H9 (cell line): ENCODE results near the gene CTU1. TPM values are rescaled to one million over a fixed set of nuclear protein-coding genes. Genes with fewer than 3 reads are reported as not detected.

Experiments used
- DNase-seq: peaks from one replicate; pipeline ENCODE4 v3.0.0-alpha.2; 2017
- H2AFZ ChIP-seq: one replicate; pipeline ENCODE4 v1.6.1; 2013; ENCODE audit warnings: mild to moderate bottlenecking, low read length, control low read depth, moderate library complexity
- H2AK5ac ChIP-seq: 2 replicates; pipeline ENCODE4 v1.6.1; 2013; ENCODE audit warnings: low read length, control low read depth, mixed read lengths; ENCODE audit not compliant: insufficient read length
- H2BK120ac ChIP-seq: one replicate; pipeline ENCODE4 v1.6.1; 2013; ENCODE audit warnings: low read depth, mild to moderate bottlenecking, low read length, control low read depth, inconsistent platforms; ENCODE audit not compliant: poor library complexity, severe bottlenecking
- H2BK12ac ChIP-seq: 2 replicates; pipeline ENCODE4 v1.6.1; 2013; ENCODE audit warnings: low read length, control low read depth, mixed read lengths, low read depth; ENCODE audit not compliant: insufficient read length
- H2BK15ac ChIP-seq: 2 replicates; pipeline ENCODE4 v1.6.1; 2013; ENCODE audit warnings: low read depth, low read length, control low read depth
- H2BK20ac ChIP-seq: one replicate; pipeline ENCODE4 v1.6.1; 2013; ENCODE audit warnings: low read depth, mild to moderate bottlenecking, low read length, control low read depth, inconsistent platforms; ENCODE audit not compliant: poor library complexity, severe bottlenecking
- H2BK5ac ChIP-seq: 2 replicates; pipeline ENCODE4 v1.6.1; 2013; ENCODE audit warnings: low read length, control low read depth, mixed read lengths; ENCODE audit not compliant: insufficient read length
- H3K14ac ChIP-seq: 2 replicates; pipeline ENCODE4 v1.6.1; 2013; ENCODE audit warnings: low read length, control low read depth; ENCODE audit not compliant: insufficient read depth
- H3K18ac ChIP-seq: 2 replicates; pipeline ENCODE4 v1.6.1; 2013; ENCODE audit warnings: low read depth, mild to moderate bottlenecking, mixed read lengths, low read length, control low read depth; ENCODE audit not compliant: insufficient read length
- H3K23ac ChIP-seq: 2 replicates; pipeline ENCODE4 v1.6.1; 2013; ENCODE audit warnings: low read length, control low read depth, mixed read lengths, low read depth; ENCODE audit not compliant: insufficient read length
- H3K23me2 ChIP-seq: 2 replicates; pipeline ENCODE4 v1.6.1; 2013; ENCODE audit warnings: low read depth, mild to moderate bottlenecking, mixed read lengths, low read length, control low read depth; ENCODE audit not compliant: insufficient read length, poor library complexity, severe bottlenecking
- H3K27ac ChIP-seq: 2 replicates; pipeline ENCODE4 v1.5.1; 2013; ENCODE audit warnings: low read length, control low read depth, mixed read lengths, low read depth; ENCODE audit not compliant: insufficient read length
- H3K27me3 ChIP-seq: 2 replicates; pipeline ENCODE4 v1.6.1; 2013; ENCODE audit warnings: low read length, control low read depth, inconsistent platforms; ENCODE audit not compliant: insufficient read depth
- H3K4ac ChIP-seq: 2 replicates; pipeline ENCODE4 v1.6.1; 2013; ENCODE audit warnings: low read depth, mild to moderate bottlenecking, control low read depth, inconsistent platforms, low read length, moderate library complexity
- H3K4me1 ChIP-seq: 2 replicates; pipeline ENCODE4 v1.6.1; 2013; ENCODE audit warnings: low read length, control low read depth, inconsistent platforms; ENCODE audit not compliant: insufficient read depth
- H3K4me2 ChIP-seq: 2 replicates; pipeline ENCODE4 v1.6.1; 2013; ENCODE audit warnings: low read length, control low read depth, mixed read lengths; ENCODE audit not compliant: insufficient read length, insufficient read depth
- H3K56ac ChIP-seq: 2 replicates; pipeline ENCODE4 v1.6.1; 2013; ENCODE audit warnings: low read depth, mild to moderate bottlenecking, mixed read lengths, low read length, control low read depth; ENCODE audit not compliant: insufficient read length
- H3K79me1 ChIP-seq: 2 replicates; pipeline ENCODE4 v1.6.1; 2013; ENCODE audit warnings: low read depth, mild to moderate bottlenecking, moderate library complexity, low read length, control low read depth, inconsistent platforms; ENCODE audit not compliant: insufficient read depth, poor library complexity, severe bottlenecking
- H3K79me2 ChIP-seq: 2 replicates; pipeline ENCODE4 v1.6.1; 2013; ENCODE audit warnings: low read length, control low read depth, inconsistent platforms; ENCODE audit not compliant: insufficient read depth
- H3K9ac ChIP-seq: 2 replicates; pipeline ENCODE4 v1.6.1; 2013; ENCODE audit warnings: low read length, control low read depth, mixed read lengths; ENCODE audit not compliant: insufficient read length; ENCODE audit errors: extremely low read depth
- H3K9me3 ChIP-seq: one replicate; pipeline ENCODE4 v1.6.1; 2013; ENCODE audit warnings: low read depth, low read length, inconsistent platforms; ENCODE audit not compliant: control insufficient read depth
- H3T11ph ChIP-seq: one replicate; pipeline ENCODE4 v1.6.1; 2013; ENCODE audit warnings: mild to moderate bottlenecking, low read length, control low read depth, inconsistent platforms
- H4K20me1 ChIP-seq: one replicate; pipeline ENCODE4 v1.6.1; 2013; ENCODE audit not compliant: control insufficient read depth, insufficient read length, insufficient read depth
- H4K5ac ChIP-seq: 2 replicates; pipeline ENCODE4 v1.6.1; 2013; ENCODE audit warnings: low read depth, mild to moderate bottlenecking, mixed read lengths, low read length, control low read depth; ENCODE audit not compliant: insufficient read length
- H4K8ac ChIP-seq: replicated peaks from 2 replicates; pipeline ENCODE4 v1.6.1; 2013; ENCODE audit warnings: low read length, control low read depth, mixed read lengths, low read depth; ENCODE audit not compliant: insufficient read length
- H4K91ac ChIP-seq: 2 replicates; pipeline ENCODE4 v1.6.1; 2013; ENCODE audit warnings: low read depth, mild to moderate bottlenecking, moderate library complexity, mixed read lengths, low read length, control low read depth; ENCODE audit not compliant: insufficient read length
- H3K27ac Mint-ChIP-seq, 3 experiments: 2 replicates in 2 of 3; 3 replicates in 1 of 3; pipeline ENCODE4 v1.8.0; 2020 to 2021; ENCODE audit warnings: mixed read lengths in 3 of 3, mild to moderate bottlenecking in 1 of 3, moderate library complexity in 1 of 3
- H3K27me3 Mint-ChIP-seq: 2 replicates; pipeline ENCODE4 v1.8.0; 2021; ENCODE audit warnings: low read depth, mild to moderate bottlenecking, moderate library complexity, mixed read lengths
- H3K36me3 Mint-ChIP-seq, 3 experiments: 2 replicates in 2 of 3; 3 replicates in 1 of 3; pipeline ENCODE4 v1.8.0; 2020 to 2021; ENCODE audit warnings: low read depth in 3 of 3, mixed read lengths in 3 of 3; ENCODE audit not compliant: insufficient read depth in 1 of 3
- H3K4me1 Mint-ChIP-seq, 2 experiments: 2 replicates each; pipeline ENCODE4 v1.8.0; 2020; ENCODE audit warnings: mixed read lengths in 2 of 2
- H3K4me3 Mint-ChIP-seq, 2 experiments: 2 replicates in 1 of 2; 3 replicates in 1 of 2; pipeline ENCODE4 v1.8.0; 2020 to 2021; ENCODE audit warnings: mild to moderate bottlenecking in 2 of 2, mixed read lengths in 2 of 2, moderate library complexity in 1 of 2
- H3K9me3 Mint-ChIP-seq, 2 experiments: 2 replicates in 1 of 2; 3 replicates in 1 of 2; pipeline ENCODE4 v1.8.0; 2020; ENCODE audit warnings: mild to moderate bottlenecking in 2 of 2, mixed read lengths in 2 of 2, moderate library complexity in 1 of 2
- CTCF ChIP-seq: fragments of 200-600 bp; sonication (generic); conservative IDR thresholded peaks from 3 replicates; pipeline ENCODE4 v1.8.0; 2021; ENCODE audit warnings: antibody characterized with exemption, mild to moderate bottlenecking
- WGBS: extraction: QIAGEN DNeasy Blood & Tissue Kit; methylation state at CpG from one replicate; pipeline ENCODE4 v1.1.7; 2013; ENCODE audit warnings: missing lambda C conversion rate, low lambda C conversion rate, mixed read lengths; ENCODE audit not compliant: insufficient read length; ENCODE audit errors: extremely low coverage; 5-methylcytosine and 5-hydroxymethylcytosine counted together
- total RNA-seq: library from RNA; stranded (reverse); gene quantifications from 2 replicates; pipeline ENCODE4 v1.2.1, GENCODE V29; 2021

The CTU1 gene
- total RNA-seq, 1 experiment from 2014 or later, result 8.8 TPM

GRCh38 chr19:51140441-51140840 lies 32.2 kb upstream of the CTU1 start:
- Histone ChIP-seq H3K9me3 (no peaks in the 10 kb centered on the region), H3K14ac (no peak overlapping the region), H3K79me1 (no peaks in the 10 kb centered on the region), H3T11ph (no peak overlapping the region), H3K4me2 (peak overlapping the region; percentile 55), H4K20me1 (no peaks in the 10 kb centered on the region), H4K91ac (no peak overlapping the region), H3K79me2 (no peaks in the 10 kb centered on the region), H4K8ac (no peak overlapping the region), H2BK12ac (no peak overlapping the region), H3K56ac (no peak overlapping the region), H2AK5ac (no peak overlapping the region), H3K18ac (no peak overlapping the region), H4K5ac (no peak overlapping the region), H3K4ac (no peak overlapping the region), H2BK5ac (no peak overlapping the region), H3K27ac (no peak overlapping the region), H3K4me1 (no peaks in the 10 kb centered on the region; the same call in 1 of the 2 replicates), H3K27me3 (no peaks in the 10 kb centered on the region; the same call in 1 of the 2 replicates), H3K23ac (no peak overlapping the region), H2AFZ (peak overlapping the region; percentile 94), H3K9ac (no peak overlapping the region), H2BK15ac (no peak overlapping the region), H2BK20ac (no peak overlapping the region), H3K23me2 (peaks cover 3% of the 10 kb centered on the region), H2BK120ac (no peak overlapping the region)
- Mint-ChIP-seq H3K4me3 (peak overlapping the region; percentile 34 to 67), H3K27ac (no peak overlapping the region; a peak in 1 of 7 replicates), H3K9me3 (no peaks in the 10 kb centered on the region), H3K4me1 (peaks cover 25 to 32% of the 10 kb centered on the region in 2 experiments), H3K36me3 (no peaks in the 10 kb centered on the region), H3K27me3 (peaks cover 21% of the 10 kb centered on the region)
- DNase-seq, result peak; percentile 52
- WGBS, result no CpG with 5 or more reads among the region's 6 CpGs
- no peak for TF ChIP-seq CTCF
